SK-N-MC (cell line): ENCODE results near the gene ZNF764.

Experiments used
- EZH2 ChIP-seq: fragments of 200-600 bp; sonication (generic); IDR thresholded peaks from one replicate; pipeline ENCODE4 v1.6.1; 2017; ENCODE audit warnings: antibody characterized with exemption
- FOXP2 ChIP-seq: optimal IDR thresholded peaks from 2 replicates; pipeline ENCODE3; 2011; ENCODE audit warnings: mild to moderate bottlenecking, moderate library complexity; ENCODE audit not compliant: insufficient read depth; ENCODE audit errors: extremely low read length, control extremely low read depth
- POLR2AphosphoS5 ChIP-seq: IDR thresholded peaks from 2 replicates; pipeline ENCODE4 v1.6.1; 2012; ENCODE audit warnings: mild to moderate bottlenecking, low read depth, low read length, borderline replicate concordance

GRCh38 chr16:30571445-30572322, 13.5 kb upstream of the ZNF764 start, which contains the start of gene ZNF688:
- TF ChIP-seq POLR2AphosphoS5, result no peak
- TF ChIP-seq EZH2, result no peak
- TF ChIP-seq FOXP2, result no peak
